ENCODE results near the gene PDE4DIP.
"Not testable (repeated sequence)": the region's sequence is repeated elsewhere in the genome, so short reads cannot be mapped to it uniquely, and the experiment has no call there.

- TF ChIP-seq POLR2A (IDR thresholded peaks at IDR 0.05; ENCODE audit: low read depth, low read length); CTCF (IDR thresholded peaks at IDR 0.05; ENCODE audit: extremely low read depth in 1 of 2, insufficient read depth in 1 of 2, low read depth in 1 of 2, low read length in 2 of 2); GATA2 (IDR thresholded peaks at IDR 0.05; ENCODE audit: insufficient read depth, insufficient read length, low read depth, low read length); EZH2 (IDR thresholded peaks at IDR 0.05; ENCODE audit: borderline replicate concordance, low read depth, low read length, severe bottlenecking); POLR2AphosphoS5 (IDR thresholded peaks at IDR 0.05; ENCODE audit: insufficient read depth, low read depth, low read length); JUN (IDR thresholded peaks at IDR 0.05; ENCODE audit: borderline replicate concordance, insufficient read depth, insufficient read length, low read depth): not testable (repeated sequence)
Measured at GRCh38 chr1:148822180-148822579, 22.0 kb upstream of the PDE4DIP start.

Measured in endothelial cell of umbilical vein (primary cell).